H1 (cell line): ENCODE measurements around the gene MYO16.

ENCODE experiments used
- HDAC2 ChIP-seq, 2 experiments: fragments of 300-600 bp in 1 of 2; sonication (generic) in 1 of 2; IDR thresholded peaks; 2 replicates each; pipeline ENCODE4 v1.6.1; 2011 to 2012; ENCODE audit warnings: low read depth in 2 of 2, low read length in 2 of 2, mild to moderate bottlenecking in 2 of 2, moderate library complexity in 2 of 2, borderline replicate concordance in 1 of 2, inconsistent platforms in 1 of 2
- NANOG ChIP-seq: IDR thresholded peaks from 2 replicates; pipeline ENCODE4 v1.6.1; 2011; ENCODE audit warnings: low read length, low read depth, mild to moderate bottlenecking, inconsistent platforms; ENCODE audit not compliant: insufficient read depth, poor library complexity, severe bottlenecking
- RNF2 ChIP-seq: fragments of 200-900, 300-1000 bp; sonication (generic); IDR thresholded peaks from 2 replicates; pipeline ENCODE4 v1.7.1; 2016; ENCODE audit warnings: borderline replicate concordance, low read depth, mild to moderate bottlenecking, antibody characterized with exemption, low read length; ENCODE audit not compliant: poor library complexity, severe bottlenecking; ENCODE audit errors: missing control alignments
- TF ChIP-seq, protein P1 (sequence below), 3 experiments: IDR thresholded peaks; 1 replicate in 2 of 3; 2 replicates in 1 of 3; pipeline versions ENCODE4 v1.5.1 to v1.6.1; 2011; ENCODE audit warnings: low read length in 3 of 3, mild to moderate bottlenecking in 3 of 3, inconsistent platforms in 2 of 3, low read depth in 1 of 3, moderate library complexity in 1 of 3; ENCODE audit not compliant: insufficient read depth in 1 of 3; ENCODE audit errors: control extremely low read depth in 1 of 3

DNA sequence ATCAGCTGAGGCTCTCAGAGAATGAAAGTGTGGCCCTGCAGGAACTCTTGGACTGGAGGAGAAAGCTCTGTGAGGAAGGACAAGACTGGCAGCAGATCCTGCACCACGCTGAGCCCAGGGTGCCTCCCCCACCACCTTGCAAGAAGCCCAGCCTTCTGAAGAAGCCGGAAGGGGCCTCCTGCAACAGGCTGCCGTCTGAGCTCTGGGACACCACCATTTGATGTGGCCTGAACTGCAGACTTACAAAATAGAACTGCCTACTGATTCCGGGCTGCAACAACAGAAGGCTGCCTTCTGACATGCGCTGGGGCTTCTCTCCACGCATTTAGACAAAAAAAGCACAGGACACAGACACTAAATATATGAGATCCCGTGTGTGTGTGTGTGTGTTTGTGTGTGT, 577.2 kb downstream of the MYO16 start:
- TF ChIP-seq HDAC2 (IDR thresholded peaks at IDR 0.05; ENCODE audit: borderline replicate concordance in 1 of 2, low read depth in 2 of 2, low read length in 2 of 2): no peak
- TF ChIP-seq RNF2: no peak
- TF ChIP-seq NANOG: no peak
- TF ChIP-seq, protein P1, sequence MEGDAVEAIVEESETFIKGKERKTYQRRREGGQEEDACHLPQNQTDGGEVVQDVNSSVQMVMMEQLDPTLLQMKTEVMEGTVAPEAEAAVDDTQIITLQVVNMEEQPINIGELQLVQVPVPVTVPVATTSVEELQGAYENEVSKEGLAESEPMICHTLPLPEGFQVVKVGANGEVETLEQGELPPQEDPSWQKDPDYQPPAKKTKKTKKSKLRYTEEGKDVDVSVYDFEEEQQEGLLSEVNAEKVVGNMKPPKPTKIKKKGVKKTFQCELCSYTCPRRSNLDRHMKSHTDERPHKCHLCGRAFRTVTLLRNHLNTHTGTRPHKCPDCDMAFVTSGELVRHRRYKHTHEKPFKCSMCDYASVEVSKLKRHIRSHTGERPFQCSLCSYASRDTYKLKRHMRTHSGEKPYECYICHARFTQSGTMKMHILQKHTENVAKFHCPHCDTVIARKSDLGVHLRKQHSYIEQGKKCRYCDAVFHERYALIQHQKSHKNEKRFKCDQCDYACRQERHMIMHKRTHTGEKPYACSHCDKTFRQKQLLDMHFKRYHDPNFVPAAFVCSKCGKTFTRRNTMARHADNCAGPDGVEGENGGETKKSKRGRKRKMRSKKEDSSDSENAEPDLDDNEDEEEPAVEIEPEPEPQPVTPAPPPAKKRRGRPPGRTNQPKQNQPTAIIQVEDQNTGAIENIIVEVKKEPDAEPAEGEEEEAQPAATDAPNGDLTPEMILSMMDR (IDR thresholded peaks at IDR 0.05; ENCODE audit: control extremely low read depth in 1 of 3, insufficient read depth in 1 of 3, low read depth in 1 of 3, low read length in 3 of 3): no peak
